Adrenal gland (tissue), 5 donors: ENCODE data around the gene OPCML.

Experiments used
- POLR2A ChIP-seq, 2 donors: fragments of 450-650 bp; IDR thresholded peaks; one replicate each; pipeline ENCODE4 v1.6.1; 2017; ENCODE audit warnings: antibody characterized with exemption in 2 of 2, mild to moderate bottlenecking in 2 of 2, moderate library complexity in 1 of 2
- TF ChIP-seq, protein P1 (sequence below), 6 experiments: fragments of 450-650 bp in 4 of 6; fragments of 200-600 bp in 2 of 6; sonication (generic) in 1 of 6; IDR thresholded peaks; 1 replicate in 5 of 6; 2 replicates in 1 of 6; pipeline versions ENCODE4 v1.5.1 to v1.8.0; 2016 to 2021; ENCODE audit warnings: antibody characterized with exemption in 6 of 6, mild to moderate bottlenecking in 2 of 6, moderate library complexity in 1 of 6
- donor health status: DM: no; HTN: no; CAD: no.

DNA sequence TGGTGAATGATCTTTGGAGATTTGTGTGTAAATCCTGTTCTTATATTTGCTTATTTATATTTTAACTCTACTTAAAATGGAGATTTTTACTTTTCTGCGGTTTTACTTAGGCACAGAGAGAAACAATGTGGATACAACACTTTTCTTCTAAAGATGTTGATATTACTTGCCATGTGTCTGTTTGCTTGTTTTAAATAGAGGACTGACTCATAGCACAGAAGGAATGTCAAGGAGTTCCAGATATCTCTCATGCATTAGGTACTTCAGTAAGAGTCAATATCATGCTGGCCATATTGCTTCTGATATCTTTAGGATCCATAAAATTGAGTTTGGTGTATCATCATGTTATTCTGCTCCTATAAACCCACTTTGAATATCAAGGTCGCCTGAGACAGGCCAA is 395.0 kb downstream of the OPCML start:
- TF ChIP-seq POLR2A (IDR thresholded peaks at IDR 0.05), result no peak
- TF ChIP-seq, protein P1, sequence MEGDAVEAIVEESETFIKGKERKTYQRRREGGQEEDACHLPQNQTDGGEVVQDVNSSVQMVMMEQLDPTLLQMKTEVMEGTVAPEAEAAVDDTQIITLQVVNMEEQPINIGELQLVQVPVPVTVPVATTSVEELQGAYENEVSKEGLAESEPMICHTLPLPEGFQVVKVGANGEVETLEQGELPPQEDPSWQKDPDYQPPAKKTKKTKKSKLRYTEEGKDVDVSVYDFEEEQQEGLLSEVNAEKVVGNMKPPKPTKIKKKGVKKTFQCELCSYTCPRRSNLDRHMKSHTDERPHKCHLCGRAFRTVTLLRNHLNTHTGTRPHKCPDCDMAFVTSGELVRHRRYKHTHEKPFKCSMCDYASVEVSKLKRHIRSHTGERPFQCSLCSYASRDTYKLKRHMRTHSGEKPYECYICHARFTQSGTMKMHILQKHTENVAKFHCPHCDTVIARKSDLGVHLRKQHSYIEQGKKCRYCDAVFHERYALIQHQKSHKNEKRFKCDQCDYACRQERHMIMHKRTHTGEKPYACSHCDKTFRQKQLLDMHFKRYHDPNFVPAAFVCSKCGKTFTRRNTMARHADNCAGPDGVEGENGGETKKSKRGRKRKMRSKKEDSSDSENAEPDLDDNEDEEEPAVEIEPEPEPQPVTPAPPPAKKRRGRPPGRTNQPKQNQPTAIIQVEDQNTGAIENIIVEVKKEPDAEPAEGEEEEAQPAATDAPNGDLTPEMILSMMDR (IDR thresholded peaks at IDR 0.05), result no peak
